ENCODE measurements around the gene ZIC2. TPM values are rescaled to one million over a fixed set of nuclear protein-coding genes. Genes with fewer than 3 reads are reported as not detected.

Gene ZIC2
- total RNA-seq, 1 experiment from 2014 or later: 44.4 TPM

DNA sequence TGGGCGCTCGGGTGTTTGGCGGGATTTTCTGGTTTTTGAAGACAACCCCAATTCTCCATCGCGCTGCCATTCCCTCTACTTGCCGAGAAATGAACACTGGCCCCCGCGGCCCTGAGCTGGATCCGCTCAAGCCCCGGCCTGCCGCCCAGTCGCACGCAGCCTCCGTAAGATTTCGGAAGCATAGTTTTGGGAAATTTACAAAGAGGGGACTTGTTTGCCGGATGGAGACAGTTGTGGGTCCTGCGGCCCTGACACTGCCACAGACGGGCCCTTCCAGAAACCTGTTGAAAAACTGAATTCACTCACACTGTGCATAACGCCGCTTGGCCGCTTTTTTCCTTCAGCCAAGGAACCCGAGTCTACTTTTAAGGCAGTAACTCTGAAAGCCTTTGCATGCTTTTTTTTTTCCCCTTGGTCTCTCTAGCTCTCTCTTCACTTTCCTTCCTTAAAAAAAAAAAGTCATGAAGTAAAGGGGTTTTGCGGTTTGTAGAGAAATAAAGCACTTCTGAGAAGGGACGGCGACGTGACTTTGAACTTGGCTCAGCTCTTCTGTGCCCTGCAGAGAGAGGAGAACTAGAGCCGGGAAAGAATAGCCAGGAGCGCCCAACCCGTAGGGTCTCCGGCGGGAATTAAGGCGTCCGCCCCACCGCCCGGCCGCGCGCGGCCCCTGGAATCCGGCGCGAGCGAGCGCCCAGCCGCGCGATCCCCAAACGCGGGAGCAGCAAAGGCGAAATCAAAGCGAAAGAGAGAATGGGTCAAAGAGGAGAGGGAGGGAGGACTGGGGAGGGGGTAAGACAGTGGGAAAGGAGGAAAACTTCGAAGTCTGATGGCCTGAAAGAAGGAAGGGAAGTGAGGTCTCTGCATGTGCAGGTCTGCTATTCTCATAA lies 3.4 kb upstream of the ZIC2 start:
- no peaks in the 10 kb centered on the region for H3K27me3 ChIP-seq (ENCODE audit: insufficient read depth, low read length)
- H2AFZ ChIP-seq (ENCODE audit: low read depth, low read length, poor library complexity, severe bottlenecking): no peak overlapping the region
- POLR2A ChIA-PET: no interaction called here
- ATAC-seq: no peak
- CTCF ChIA-PET: no interaction called here
- H4K20me1 ChIP-seq (ENCODE audit: insufficient read depth): no peaks in the 10 kb centered on the region
- no TSS peak for BruUV-seq (replicated peaks)
- no peak overlapping the region for H3K27ac ChIP-seq (ENCODE audit: low read depth, low read length)
- no peak overlapping the region for H3K4me3 ChIP-seq (replicated peaks in 1 of 2; ENCODE audit: low read depth in 1 of 2, low read length in 2 of 2)
- no peaks in the 10 kb centered on the region for H3K9me3 ChIP-seq (ENCODE audit: control insufficient read depth in 1 of 2, insufficient read depth in 1 of 2, low read depth in 1 of 2, low read length in 2 of 2)
- H3K9me2 ChIP-seq (ENCODE audit: insufficient read depth): no peaks in the 10 kb centered on the region
- intact Hi-C loops (cut with micrococcal nuclease): no loop called here
- H3K4me1 ChIP-seq (ENCODE audit: control insufficient read depth in 1 of 2, insufficient read depth in 2 of 2, low read length in 2 of 2): peaks cover 7 to 16% of the 10 kb centered on the region in 2 experiments
- RAD21 ChIA-PET (ENCODE audit: low non-redundant PET in 1 of 2, low total read pairs in 2 of 2, uncharacterized antibody in 2 of 2, unreplicated experiment in 2 of 2): no interaction called here
- TF ChIP-seq YY1 (IDR thresholded peaks at IDR 0.05; ENCODE audit: extremely low read depth, insufficient replicate concordance, low read depth, low read length) (no peak), ZNF274 (IDR thresholded peaks at IDR 0.05; ENCODE audit: low read depth, low read length) (no peak), JUND (IDR thresholded peaks at IDR 0.05) (no peak), EGR1 (IDR thresholded peaks at IDR 0.05; ENCODE audit: low read depth) (no peak), EZH2phosphoT487 (IDR thresholded peaks at IDR 0.05; ENCODE audit: borderline replicate concordance) (no peak), SP1 (IDR thresholded peaks at IDR 0.05; ENCODE audit: low read depth) (no peak), SIN3A (IDR thresholded peaks at IDR 0.05; ENCODE audit: low read depth) (no peak)
- TF ChIP-seq, protein P1, sequence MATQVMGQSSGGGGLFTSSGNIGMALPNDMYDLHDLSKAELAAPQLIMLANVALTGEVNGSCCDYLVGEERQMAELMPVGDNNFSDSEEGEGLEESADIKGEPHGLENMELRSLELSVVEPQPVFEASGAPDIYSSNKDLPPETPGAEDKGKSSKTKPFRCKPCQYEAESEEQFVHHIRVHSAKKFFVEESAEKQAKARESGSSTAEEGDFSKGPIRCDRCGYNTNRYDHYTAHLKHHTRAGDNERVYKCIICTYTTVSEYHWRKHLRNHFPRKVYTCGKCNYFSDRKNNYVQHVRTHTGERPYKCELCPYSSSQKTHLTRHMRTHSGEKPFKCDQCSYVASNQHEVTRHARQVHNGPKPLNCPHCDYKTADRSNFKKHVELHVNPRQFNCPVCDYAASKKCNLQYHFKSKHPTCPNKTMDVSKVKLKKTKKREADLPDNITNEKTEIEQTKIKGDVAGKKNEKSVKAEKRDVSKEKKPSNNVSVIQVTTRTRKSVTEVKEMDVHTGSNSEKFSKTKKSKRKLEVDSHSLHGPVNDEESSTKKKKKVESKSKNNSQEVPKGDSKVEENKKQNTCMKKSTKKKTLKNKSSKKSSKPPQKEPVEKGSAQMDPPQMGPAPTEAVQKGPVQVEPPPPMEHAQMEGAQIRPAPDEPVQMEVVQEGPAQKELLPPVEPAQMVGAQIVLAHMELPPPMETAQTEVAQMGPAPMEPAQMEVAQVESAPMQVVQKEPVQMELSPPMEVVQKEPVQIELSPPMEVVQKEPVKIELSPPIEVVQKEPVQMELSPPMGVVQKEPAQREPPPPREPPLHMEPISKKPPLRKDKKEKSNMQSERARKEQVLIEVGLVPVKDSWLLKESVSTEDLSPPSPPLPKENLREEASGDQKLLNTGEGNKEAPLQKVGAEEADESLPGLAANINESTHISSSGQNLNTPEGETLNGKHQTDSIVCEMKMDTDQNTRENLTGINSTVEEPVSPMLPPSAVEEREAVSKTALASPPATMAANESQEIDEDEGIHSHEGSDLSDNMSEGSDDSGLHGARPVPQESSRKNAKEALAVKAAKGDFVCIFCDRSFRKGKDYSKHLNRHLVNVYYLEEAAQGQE (IDR thresholded peaks at IDR 0.05; ENCODE audit: low read depth): no peak
- no peak overlapping the region for H3K4me2 ChIP-seq (ENCODE audit: low read length)
- peaks cover 12% of the 10 kb centered on the region for H3K79me2 ChIP-seq (ENCODE audit: insufficient read depth, low read length)
- no peak for DNase-seq (ENCODE audit: low read depth, low spot score)
- no peak overlapping the region for H3K9ac ChIP-seq (ENCODE audit: low read length)
- H3K36me3 ChIP-seq (ENCODE audit: control insufficient read depth in 1 of 2, insufficient read depth in 2 of 2, low read length in 2 of 2): no peaks in the 10 kb centered on the region

Measured in HCT116 (cell line).